Activated CD4-positive, alpha-beta memory T cell treated with anti-CD3 and anti-CD28 coated beads, Interleukin-2, amount 10 ng/mL, durations not matched to agents 7 days and 5 days (primary cell): ENCODE measurements around the gene CD300LB. TPM values are rescaled to one million over a fixed set of nuclear protein-coding genes. Genes with fewer than 3 reads are reported as not detected.
"Not testable (repeated sequence)": the region's sequence is repeated elsewhere in the genome, so short reads cannot be mapped to it uniquely, and the experiment has no call there.

Experiments
- CTCF ChIA-PET: fragments of 350-600 bp; sonication (Branson Sonifier 250); formaldehyde crosslinking; loops from one replicate; lab custom pipeline; 2021; ENCODE audit warnings: antibody characterized with exemption, inconsistent platforms; lab: Charles Lee
- POLR2A ChIA-PET: fragments of 350-600 bp; sonication (Branson Sonifier 250); formaldehyde crosslinking; loops from one replicate; lab custom pipeline; 2021; ENCODE audit warnings: antibody characterized with exemption; lab: Charles Lee
- DNase-seq: peaks from one replicate; pipeline ENCODE4 v3.0.0-alpha.2; 2020
- H3K27ac Mint-ChIP-seq: one replicate; pipeline ENCODE4 v1.8.0; 2021; ENCODE audit warnings: mild to moderate bottlenecking, mixed read lengths
- H3K27me3 Mint-ChIP-seq: one replicate; pipeline ENCODE4 v1.8.0; 2021; ENCODE audit warnings: mixed read lengths
- H3K36me3 Mint-ChIP-seq: one replicate; pipeline ENCODE4 v1.8.0; 2021; ENCODE audit warnings: low read depth, mixed read lengths
- H3K4me1 Mint-ChIP-seq: one replicate; pipeline ENCODE4 v1.8.0; 2021; ENCODE audit warnings: mixed read lengths
- H3K4me3 Mint-ChIP-seq: one replicate; pipeline ENCODE4 v1.8.0; 2021; ENCODE audit warnings: mild to moderate bottlenecking, mixed read lengths
- H3K9me3 Mint-ChIP-seq: one replicate; pipeline ENCODE4 v1.8.0; 2021; ENCODE audit warnings: mixed read lengths
- total RNA-seq, 2 experiments: library from RNA; stranded (reverse); gene quantifications; one replicate each; pipeline ENCODE4 v1.2.3, GENCODE V29; 2021

Gene CD300LB
- total RNA-seq, 2 experiments from 2014 or later, result not detected

DNA sequence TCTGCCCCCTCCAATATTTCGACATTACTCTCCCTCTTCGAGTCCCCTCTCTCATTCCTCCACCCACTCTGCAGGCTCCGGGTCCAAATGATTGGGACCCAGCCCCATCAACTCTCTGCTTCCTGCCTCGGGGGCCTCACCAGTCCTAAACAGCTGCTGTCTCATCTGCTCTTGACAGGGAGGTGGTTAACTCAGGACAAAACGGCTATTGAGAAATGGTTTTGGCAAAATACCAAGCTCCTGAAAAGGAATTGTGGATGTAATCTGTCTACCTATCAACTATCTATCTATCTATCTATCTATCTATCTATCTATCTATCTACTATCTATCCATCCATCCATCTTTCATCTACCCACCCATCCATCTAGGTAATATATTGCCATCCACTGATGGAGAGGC lies 33.9 kb upstream of the CD300LB start:
- H3K9me3 Mint-ChIP-seq, result peaks cover 5% of the 10 kb centered on the region
- CTCF ChIA-PET, result interaction anchor here (1.0 to 2.1 kb wide), 4 partner anchors 75 to 226 kb away, joined by 4 to 12 read pairs (median 4); no protein-coding TSS in a partner anchor

GRCh38 chr17:74563358-74563757 lies 32.1 kb upstream of the CD300LB start:
- Mint-ChIP-seq H3K4me3 (no peak overlapping the region), H3K27me3 (peaks cover 38% of the 10 kb centered on the region), H3K9me3 (peaks cover 2% of the 10 kb centered on the region), H3K36me3 (no peaks in the 10 kb centered on the region), H3K4me1 (peaks cover 9% of the 10 kb centered on the region), H3K27ac (no peak overlapping the region)
- ChIA-PET POLR2A (no interaction called here), CTCF (no interaction called here)
- no peak for DNase-seq

More for the DNA sequence above, 33.9 kb upstream of the CD300LB start:
- peaks cover 16% of the 10 kb centered on the region for H3K4me1 Mint-ChIP-seq
- POLR2A ChIA-PET, result no interaction called here
- DNase-seq, result no peak
- H3K4me3 Mint-ChIP-seq, result no peak overlapping the region
- no peaks in the 10 kb centered on the region for H3K36me3 Mint-ChIP-seq
- H3K27me3 Mint-ChIP-seq, result peaks cover 52% of the 10 kb centered on the region
- no peak overlapping the region for H3K27ac Mint-ChIP-seq

- H3K4me1 Mint-ChIP-seq, result peaks cover 7% of the 10 kb centered on the region
- CTCF ChIA-PET, result no interaction called here
- POLR2A ChIA-PET, result no interaction called here
- H3K36me3 Mint-ChIP-seq, result no peaks in the 10 kb centered on the region
- H3K27me3 Mint-ChIP-seq, result peaks cover 32% of the 10 kb centered on the region
- no peak for DNase-seq
- H3K4me3 Mint-ChIP-seq, result no peak overlapping the region
- no peaks in the 10 kb centered on the region for H3K9me3 Mint-ChIP-seq
- H3K27ac Mint-ChIP-seq, result no peak overlapping the region
These were observed 30.3 kb upstream of the CD300LB start for GRCh38 chr17:74561586-74561985.

GRCh38 chr17:74558882-74559519 lies 27.7 kb upstream of the CD300LB start:
- Mint-ChIP-seq H3K27ac (no peak overlapping the region), H3K36me3 (no peaks in the 10 kb centered on the region), H3K4me3 (no peak overlapping the region), H3K9me3 (no peaks in the 10 kb centered on the region), H3K27me3 (peaks cover 25% of the 10 kb centered on the region), H3K4me1 (peaks cover 13% of the 10 kb centered on the region)
- POLR2A ChIA-PET, result no interaction called here
- CTCF ChIA-PET, result no interaction called here
- no peak for DNase-seq

GRCh38 chr17:74558402-74558801 lies 27.1 kb upstream of the CD300LB start:
- H3K4me3 Mint-ChIP-seq, POLR2A ChIA-PET, H3K27ac Mint-ChIP-seq, DNase-seq, H3K36me3 Mint-ChIP-seq, H3K9me3 Mint-ChIP-seq: not testable (repeated sequence)
- CTCF ChIA-PET, result interaction anchor here (1.4 kb wide), 1 partner anchor 8 kb away, joined by 7 read pairs; no protein-coding TSS in a partner anchor
- H3K27me3 Mint-ChIP-seq, result peaks cover 23% of the 10 kb centered on the region
- H3K4me1 Mint-ChIP-seq, result peaks cover 13% of the 10 kb centered on the region

DNA sequence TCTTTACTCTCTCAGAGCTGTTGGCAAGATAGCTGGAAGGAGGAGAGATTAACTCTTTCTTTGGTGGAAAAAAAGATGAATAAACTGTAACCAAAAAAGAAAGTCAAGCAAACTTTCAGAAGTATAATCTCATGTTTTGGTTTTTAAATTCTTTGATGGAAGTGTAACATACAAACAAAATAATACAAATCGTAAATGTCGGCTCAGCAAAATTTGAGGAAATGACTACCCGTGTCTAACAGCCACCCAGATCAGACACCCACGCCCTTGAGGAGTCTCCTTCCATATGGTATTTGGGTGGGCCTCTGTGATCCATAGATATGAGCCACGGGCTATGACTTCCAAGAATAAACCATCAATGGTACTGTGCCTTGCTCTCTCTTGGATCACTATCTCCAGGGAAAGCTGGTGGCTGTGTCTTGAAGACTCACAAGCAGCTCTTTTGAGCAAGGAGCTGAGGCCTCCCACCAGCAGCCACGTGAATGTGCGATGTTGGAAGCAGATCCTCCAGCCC lies 24.2 kb upstream of the CD300LB start:
- ChIA-PET CTCF (interaction anchor here (0.9 to 1.5 kb wide), 3 partner anchors 11 to 187 kb away, joined by 3 to 4 read pairs (median 3); partner anchors contain the start of gene RAB37), POLR2A (no interaction called here)
- DNase-seq, result no peak
- no peak overlapping the region for H3K27ac Mint-ChIP-seq
- H3K4me3 Mint-ChIP-seq, result no peak overlapping the region
- no peaks in the 10 kb centered on the region for H3K9me3 Mint-ChIP-seq
- H3K36me3 Mint-ChIP-seq, result no peaks in the 10 kb centered on the region
- peaks cover 21% of the 10 kb centered on the region for H3K27me3 Mint-ChIP-seq
- H3K4me1 Mint-ChIP-seq, result peaks cover 13% of the 10 kb centered on the region

- Mint-ChIP-seq H3K4me1 (peaks cover 16% of the 10 kb centered on the region), H3K4me3 (no peak overlapping the region), H3K27me3 (peaks cover 24% of the 10 kb centered on the region), H3K36me3 (no peaks in the 10 kb centered on the region), H3K9me3 (no peaks in the 10 kb centered on the region), H3K27ac (no peak overlapping the region)
- DNase-seq, result no peak
- CTCF ChIA-PET, result interaction anchor here (0.8 to 1.5 kb wide), 2 partner anchors 56 to 183 kb away, joined by 3 read pairs; partner anchors contain the start of gene RAB37
- POLR2A ChIA-PET, result no interaction called here
These were observed 23.6 kb upstream of the CD300LB start for GRCh38 chr17:74554909-74555308.

- peaks cover 29% of the 10 kb centered on the region for H3K27me3 Mint-ChIP-seq
- peaks cover 30% of the 10 kb centered on the region for H3K4me1 Mint-ChIP-seq
- H3K4me3 Mint-ChIP-seq, result no peak overlapping the region
- ChIA-PET CTCF (no interaction called here), POLR2A (no interaction called here)
- DNase-seq, result no peak
- H3K36me3 Mint-ChIP-seq, result no peaks in the 10 kb centered on the region
- no peaks in the 10 kb centered on the region for H3K9me3 Mint-ChIP-seq
- no peak overlapping the region for H3K27ac Mint-ChIP-seq
These were observed 20.8 kb upstream of the CD300LB start for GRCh38 chr17:74552037-74552436.

DNA sequence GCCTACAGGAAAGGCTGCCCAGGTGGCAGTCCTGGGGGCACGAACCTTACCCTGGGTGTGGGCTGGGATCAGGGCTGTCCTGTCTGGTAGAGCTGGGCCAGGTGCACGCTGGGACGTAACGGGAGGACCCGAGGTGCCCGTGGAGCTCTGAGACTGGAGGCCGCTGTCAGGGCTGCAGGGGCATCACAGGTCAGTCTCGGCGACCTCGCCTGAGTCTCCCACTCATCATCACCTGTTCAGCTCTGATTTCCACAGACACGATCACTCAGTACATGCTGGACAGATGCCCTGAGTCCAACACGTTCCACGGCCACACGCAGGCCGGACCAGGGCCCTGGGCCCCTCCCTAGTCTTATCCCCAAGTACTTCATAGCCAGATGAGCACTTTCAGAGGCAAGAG lies 19.3 kb upstream of the CD300LB start:
- ChIA-PET POLR2A (no interaction called here), CTCF (no interaction called here)
- no peak overlapping the region for H3K4me3 Mint-ChIP-seq
- no peaks in the 10 kb centered on the region for H3K9me3 Mint-ChIP-seq
- no peaks in the 10 kb centered on the region for H3K36me3 Mint-ChIP-seq
- peaks cover 43% of the 10 kb centered on the region for H3K4me1 Mint-ChIP-seq
- no peak overlapping the region for H3K27ac Mint-ChIP-seq
- peaks cover 29% of the 10 kb centered on the region for H3K27me3 Mint-ChIP-seq
- no peak for DNase-seq

- Mint-ChIP-seq H3K4me1 (peaks cover 49% of the 10 kb centered on the region), H3K27me3 (peaks cover 29% of the 10 kb centered on the region), H3K27ac (no peak overlapping the region), H3K4me3 (no peak overlapping the region), H3K36me3 (no peaks in the 10 kb centered on the region), H3K9me3 (no peaks in the 10 kb centered on the region)
- POLR2A ChIA-PET, result no interaction called here
- CTCF ChIA-PET, result interaction anchor here (0.6 kb wide), 1 partner anchor 168 kb away, joined by 3 read pairs; no protein-coding TSS in a partner anchor
- no peak for DNase-seq
These were observed 18.1 kb upstream of the CD300LB start for GRCh38 chr17:74549343-74549742.

DNA sequence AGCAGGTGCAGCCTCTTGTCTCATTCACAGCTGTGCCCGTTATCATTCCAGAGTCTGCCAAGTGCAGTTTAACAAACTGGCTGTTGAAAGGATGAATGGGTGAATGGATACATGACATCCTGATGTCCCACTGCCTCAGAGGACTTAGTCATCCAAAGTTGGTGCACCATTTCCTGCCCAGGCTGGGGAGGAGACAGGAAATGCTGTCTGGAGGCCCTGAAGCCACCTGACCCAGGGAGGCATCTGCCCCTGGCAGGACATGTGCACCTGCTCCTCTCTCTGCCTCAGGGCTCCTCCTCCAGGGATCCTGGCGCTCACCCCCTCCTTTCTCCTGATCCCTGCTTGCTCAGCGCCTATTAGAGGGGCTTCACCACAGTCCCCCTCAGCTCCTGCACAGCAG lies 16.5 kb upstream of the CD300LB start:
- Mint-ChIP-seq H3K36me3 (no peaks in the 10 kb centered on the region), H3K4me1 (peaks cover 54% of the 10 kb centered on the region), H3K4me3 (peak overlapping the region; percentile 8), H3K27me3 (peaks cover 21% of the 10 kb centered on the region), H3K9me3 (no peaks in the 10 kb centered on the region), H3K27ac (peak overlapping the region; percentile 83)
- POLR2A ChIA-PET, result interaction anchor here (0.8 kb wide), 1 partner anchor 33 kb away, joined by 3 read pairs; no protein-coding TSS in a partner anchor
- CTCF ChIA-PET, result no interaction called here
- DNase-seq, result peak; percentile 74

DNA sequence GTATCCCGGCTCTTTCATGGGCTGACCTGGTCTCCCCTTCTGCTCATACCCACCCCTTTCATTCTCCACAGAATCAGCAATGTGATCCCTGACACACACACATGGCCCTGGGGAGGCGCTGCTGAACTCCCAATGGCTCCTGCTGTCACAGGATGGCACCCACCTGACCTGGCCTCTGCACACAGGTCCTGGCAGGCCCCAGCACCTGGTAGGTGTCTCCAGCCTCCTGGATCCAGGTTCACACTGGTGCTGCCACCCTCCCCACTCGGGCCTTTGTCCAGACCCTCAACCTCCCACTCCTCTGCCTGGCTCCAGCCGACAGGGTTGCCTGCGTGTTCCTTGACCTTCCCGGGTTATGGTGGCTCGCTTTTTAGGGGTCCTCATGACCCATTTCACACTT lies 16.0 kb upstream of the CD300LB start:
- H3K27me3 Mint-ChIP-seq, result peaks cover 18% of the 10 kb centered on the region
- H3K4me1 Mint-ChIP-seq, result peaks cover 54% of the 10 kb centered on the region
- peak overlapping the region; percentile 83 for H3K27ac Mint-ChIP-seq
- H3K36me3 Mint-ChIP-seq, result no peaks in the 10 kb centered on the region
- H3K4me3 Mint-ChIP-seq, result peak overlapping the region; percentile 8
- CTCF ChIA-PET, result no interaction called here
- H3K9me3 Mint-ChIP-seq, result no peaks in the 10 kb centered on the region
- no peak for DNase-seq
- POLR2A ChIA-PET, result no interaction called here

GRCh38 chr17:74546586-74546985 lies 15.3 kb upstream of the CD300LB start:
- Mint-ChIP-seq H3K4me1 (peaks cover 54% of the 10 kb centered on the region), H3K9me3 (no peaks in the 10 kb centered on the region), H3K36me3 (no peaks in the 10 kb centered on the region), H3K4me3 (no peak overlapping the region), H3K27me3 (peaks cover 16% of the 10 kb centered on the region), H3K27ac (peak overlapping the region; percentile 83)
- ChIA-PET CTCF (interaction anchor here (1.2 kb wide), 1 partner anchor 111 kb away, joined by 3 read pairs; no protein-coding TSS in a partner anchor), POLR2A (interaction anchor here (0.6 kb wide), 1 partner anchor 225 kb away, joined by 3 read pairs; no protein-coding TSS in a partner anchor)
- DNase-seq, result no peak
